Activated CD4-positive, alpha-beta T cell treated with anti-CD3 and anti-CD28 coated beads for 4 hours (primary cell): Measurements from ENCODE around the gene GCAT.

Experiments
- DNase-seq, 2 donors: peaks; one replicate each; pipeline ENCODE4 v3.0.0-alpha.2; 2020

The GCAT gene

GRCh38 chr22:37807410-37808293 is at the start of gene GCAT:
GCAT (plus strand) TSS chr22:37807934; CDS start chr22:37807968, 34 bp downstream.
- peak; percentile 81 to 83 for DNase-seq

GRCh38 chr22:37758694-37759093 is 49.0 kb upstream of the GCAT start:
- no peak for DNase-seq

GRCh38 chr22:37759281-37759680 is 48.5 kb upstream of the GCAT start:
- no peak for DNase-seq

- DNase-seq: no peak
These were observed 47.6 kb upstream of the GCAT start for GRCh38 chr22:37760152-37760551.

- DNase-seq: no peak
These were observed 45.3 kb upstream of the GCAT start for GRCh38 chr22:37762389-37762836.

- DNase-seq: no peak
These were observed 44.7 kb upstream of the GCAT start for GRCh38 chr22:37763012-37763411.

GRCh38 chr22:37763652-37764051 is 44.1 kb upstream of the GCAT start:
- no peak for DNase-seq

- no peak for DNase-seq
These were observed 43.1 kb upstream of the GCAT start for GRCh38 chr22:37764622-37765021.

GRCh38 chr22:37765498-37765897 is 42.2 kb upstream of the GCAT start:
- DNase-seq: no peak

- DNase-seq: no peak
These were observed 41.7 kb upstream of the GCAT start for GRCh38 chr22:37765953-37766576.

- DNase-seq: no peak
These were observed 39.5 kb upstream of the GCAT start for GRCh38 chr22:37768273-37768672.

- no peak for DNase-seq
These were observed 38.7 kb upstream of the GCAT start for GRCh38 chr22:37769056-37769455.

- no peak for DNase-seq
These were observed 36.7 kb upstream of the GCAT start for GRCh38 chr22:37771081-37771480.

GRCh38 chr22:37771702-37772427 is 35.9 kb upstream of the GCAT start:
- DNase-seq: no peak

GRCh38 chr22:37774728-37775127 is 33.0 kb upstream of the GCAT start:
- no peak for DNase-seq

- DNase-seq: no peak
These were observed 31.7 kb upstream of the GCAT start for GRCh38 chr22:37775785-37776638.

- no peak for DNase-seq
These were observed 31.1 kb upstream of the GCAT start for GRCh38 chr22:37776639-37777005.

- no peak for DNase-seq
These were observed 30.5 kb upstream of the GCAT start for GRCh38 chr22:37777122-37777687.

- no peak for DNase-seq
These were observed 29.2 kb upstream of the GCAT start for GRCh38 chr22:37778370-37779009.

GRCh38 chr22:37781434-37782059 is 26.2 kb upstream of the GCAT start:
- DNase-seq: no peak
